Naive thymus-derived CD8-positive, alpha-beta T cell (primary cell): ENCODE results near the gene AGPAT3. TPM values are rescaled to one million over a fixed set of nuclear protein-coding genes. Genes with fewer than 3 reads are reported as not detected.

Source experiments
- ATAC-seq, 2 donors: fragments of 150-1000 bp; cut with Tn5 transposase in 1 of 2; sonication (Bioruptor Pico), chemical (Tn5 transposase) in 1 of 2; 1 replicate in 1 of 2; 2 replicates in 1 of 2; pipeline ENCODE4 v1.10.0; 2021; ENCODE audit warnings: mild to moderate bottlenecking in 2 of 2, moderate library complexity in 2 of 2
- POLR2A ChIA-PET: fragments of 350-600 bp; sonication (Branson Sonifier 250); formaldehyde crosslinking; loops from one replicate; lab custom pipeline; 2021; ENCODE audit warnings: antibody characterized with exemption; lab: Charles Lee
- DNase-seq, 10 donors: peaks; one replicate each; pipeline versions ENCODE4 v3.0.0 to v3.0.0-alpha.2; 2020 to 2022
- H3K27ac Mint-ChIP-seq, 10 donors: one replicate each; pipeline ENCODE4 v1.8.0; 2020 to 2022; ENCODE audit warnings: mild to moderate bottlenecking in 10 of 10, mixed read lengths in 10 of 10, moderate library complexity in 4 of 10, inconsistent platforms in 1 of 10
- H3K27me3 Mint-ChIP-seq, 5 donors: one replicate each; pipeline ENCODE4 v1.8.0; 2021 to 2022; ENCODE audit warnings: mixed read lengths in 5 of 5
- H3K36me3 Mint-ChIP-seq, 3 donors: one replicate each; pipeline ENCODE4 v1.8.0; 2020 to 2022; ENCODE audit warnings: mixed read lengths in 3 of 3, mild to moderate bottlenecking in 2 of 3, inconsistent platforms in 1 of 3
- H3K4me1 Mint-ChIP-seq, 4 donors: one replicate each; pipeline ENCODE4 v1.8.0; 2021 to 2022; ENCODE audit warnings: mixed read lengths in 4 of 4
- H3K4me3 Mint-ChIP-seq, 10 donors: one replicate each; pipeline ENCODE4 v1.8.0; 2020 to 2022; ENCODE audit warnings: mild to moderate bottlenecking in 10 of 10, mixed read lengths in 10 of 10, moderate library complexity in 6 of 10, inconsistent platforms in 1 of 10
- H3K9me3 Mint-ChIP-seq, 9 donors: one replicate each; pipeline ENCODE4 v1.8.0; 2020 to 2022; ENCODE audit warnings: mixed read lengths in 9 of 9, mild to moderate bottlenecking in 3 of 9, inconsistent platforms in 1 of 9, moderate library complexity in 1 of 9
- polyA plus RNA-seq, 3 donors: library from polyadenylated mRNA; unstranded; fragments of 300-500 nt; fragmentation: Illumina TruSeq; gene quantifications; one replicate each; pipeline ENCODE4 v1.2.3, GENCODE V29; 2021
- total RNA-seq, 8 experiments: library from RNA in 2 of 8; stranded (reverse) in 2 of 8; gene quantifications; one replicate each; pipeline ENCODE4 v1.2.3 and lab custom pipeline; 2021 to 2026

Gene AGPAT3
- total and polyA plus RNA-seq, 5 experiments from 2014 or later, result 10.9 to 59.0 (median 18.0) TPM

DNA sequence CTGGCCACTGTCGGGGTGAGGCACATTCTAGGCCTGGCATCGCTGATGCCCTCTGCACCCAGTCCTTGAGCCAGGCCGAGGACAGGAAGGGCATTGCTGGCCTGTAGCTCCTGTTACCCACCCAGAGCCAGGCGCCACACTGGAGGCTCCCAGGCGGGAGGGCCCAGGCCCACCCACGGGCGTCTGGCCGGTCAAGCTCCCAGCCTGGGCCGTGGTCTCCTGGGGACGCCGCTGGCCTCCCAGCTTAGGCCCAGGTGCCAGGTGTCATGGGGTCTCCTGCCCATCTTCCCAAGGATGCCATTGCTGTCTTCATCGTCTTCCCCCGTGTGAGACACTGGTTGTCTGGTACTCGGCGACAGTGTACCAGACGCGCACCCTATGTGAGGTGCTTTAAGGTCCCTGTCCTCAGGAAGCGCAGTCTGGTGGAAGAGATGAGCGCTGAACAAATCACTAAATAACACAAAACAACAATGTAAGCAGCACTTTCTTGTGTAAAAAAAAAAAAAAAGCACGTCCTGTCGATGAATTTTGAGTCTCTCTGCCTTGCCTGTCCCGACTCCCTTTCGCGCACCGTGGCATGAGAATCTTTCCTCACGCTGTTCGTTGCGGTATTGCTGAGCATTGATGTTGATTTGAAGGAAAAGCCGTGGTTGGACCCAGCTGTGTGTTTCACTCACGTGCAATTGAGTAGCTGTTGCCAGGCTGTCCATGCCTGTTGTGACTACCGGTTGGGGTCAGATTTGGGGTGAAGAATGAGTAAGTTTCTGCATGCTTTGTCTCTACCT, 120.1 kb downstream of the AGPAT3 start:
- H3K4me1 Mint-ChIP-seq, result peaks cover 16 to 25% (median 18%) of the 10 kb centered on the region in 4 donors
- DNase-seq, result peak in 1 of 10 donors; percentile 16
- peak overlapping the region in 9 of 10 donors; percentile 54 to 92 (median 69) for H3K27ac Mint-ChIP-seq
- ATAC-seq, result peak; percentile 19 to 68
- H3K9me3 Mint-ChIP-seq, result no peaks in the 10 kb centered on the region
- H3K27me3 Mint-ChIP-seq, result no peaks in the 10 kb centered on the region
- POLR2A ChIA-PET, result no interaction called here
- H3K36me3 Mint-ChIP-seq, result peaks cover 0 to 15% (median 0%) of the 10 kb centered on the region in 3 donors
- peak overlapping the region in 1 of 10 donors; percentile 32 for H3K4me3 Mint-ChIP-seq

- ATAC-seq, result peak; percentile 41 to 60
- DNase-seq, result no peak
- H3K4me3 Mint-ChIP-seq, result peak overlapping the region in 7 of 10 donors; percentile 3 to 58 (median 30)
- H3K27ac Mint-ChIP-seq, result peak overlapping the region; percentile 58 to 92 (median 76)
- peaks cover 16 to 25% (median 18%) of the 10 kb centered on the region in 4 donors for H3K4me1 Mint-ChIP-seq
- peaks cover 0 to 15% (median 0%) of the 10 kb centered on the region in 3 donors for H3K36me3 Mint-ChIP-seq
- no peaks in the 10 kb centered on the region for H3K9me3 Mint-ChIP-seq
- POLR2A ChIA-PET, result no interaction called here
- H3K27me3 Mint-ChIP-seq, result no peaks in the 10 kb centered on the region
Measured at GRCh38 chr21:43985690-43986251, 120.7 kb downstream of the AGPAT3 start.

- ATAC-seq, result no peak
- peak overlapping the region in 1 of 10 donors; percentile 58 for H3K4me3 Mint-ChIP-seq
- no peak for DNase-seq
- POLR2A ChIA-PET, result no interaction called here
- no peaks in the 10 kb centered on the region for H3K27me3 Mint-ChIP-seq
- peaks cover 0 to 10% (median 0%) of the 10 kb centered on the region in 3 donors for H3K36me3 Mint-ChIP-seq
- H3K9me3 Mint-ChIP-seq, result no peaks in the 10 kb centered on the region
- peaks cover 16 to 25% (median 18%) of the 10 kb centered on the region in 4 donors for H3K4me1 Mint-ChIP-seq
- peak overlapping the region in 3 of 10 donors; percentile 16 to 53 (median 38) for H3K27ac Mint-ChIP-seq
Measured at GRCh38 chr21:43986544-43987451, 121.8 kb downstream of the AGPAT3 start.

GRCh38 chr21:43987509-43987908, 122.5 kb downstream of the AGPAT3 start:
- POLR2A ChIA-PET, result no interaction called here
- peaks cover 0 to 7% (median 0%) of the 10 kb centered on the region in 3 donors for H3K36me3 Mint-ChIP-seq
- no peaks in the 10 kb centered on the region for H3K9me3 Mint-ChIP-seq
- no peak overlapping the region for H3K4me3 Mint-ChIP-seq
- peaks cover 16 to 25% (median 18%) of the 10 kb centered on the region in 4 donors for H3K4me1 Mint-ChIP-seq
- no peak overlapping the region for H3K27ac Mint-ChIP-seq
- no peaks in the 10 kb centered on the region for H3K27me3 Mint-ChIP-seq
- ATAC-seq, result no peak
- DNase-seq, result no peak

- H3K4me3 Mint-ChIP-seq, result no peak overlapping the region
- H3K4me1 Mint-ChIP-seq, result peaks cover 14 to 25% (median 18%) of the 10 kb centered on the region in 4 donors
- H3K27me3 Mint-ChIP-seq, result no peaks in the 10 kb centered on the region
- H3K27ac Mint-ChIP-seq, result no peak overlapping the region
- peaks cover 0 to 2% (median 0%) of the 10 kb centered on the region in 3 donors for H3K36me3 Mint-ChIP-seq
- ATAC-seq (no peak), DNase-seq (no peak)
- POLR2A ChIA-PET, result no interaction called here
- no peaks in the 10 kb centered on the region for H3K9me3 Mint-ChIP-seq
Measured at GRCh38 chr21:43988016-43988415, 123.0 kb downstream of the AGPAT3 start.

DNA sequence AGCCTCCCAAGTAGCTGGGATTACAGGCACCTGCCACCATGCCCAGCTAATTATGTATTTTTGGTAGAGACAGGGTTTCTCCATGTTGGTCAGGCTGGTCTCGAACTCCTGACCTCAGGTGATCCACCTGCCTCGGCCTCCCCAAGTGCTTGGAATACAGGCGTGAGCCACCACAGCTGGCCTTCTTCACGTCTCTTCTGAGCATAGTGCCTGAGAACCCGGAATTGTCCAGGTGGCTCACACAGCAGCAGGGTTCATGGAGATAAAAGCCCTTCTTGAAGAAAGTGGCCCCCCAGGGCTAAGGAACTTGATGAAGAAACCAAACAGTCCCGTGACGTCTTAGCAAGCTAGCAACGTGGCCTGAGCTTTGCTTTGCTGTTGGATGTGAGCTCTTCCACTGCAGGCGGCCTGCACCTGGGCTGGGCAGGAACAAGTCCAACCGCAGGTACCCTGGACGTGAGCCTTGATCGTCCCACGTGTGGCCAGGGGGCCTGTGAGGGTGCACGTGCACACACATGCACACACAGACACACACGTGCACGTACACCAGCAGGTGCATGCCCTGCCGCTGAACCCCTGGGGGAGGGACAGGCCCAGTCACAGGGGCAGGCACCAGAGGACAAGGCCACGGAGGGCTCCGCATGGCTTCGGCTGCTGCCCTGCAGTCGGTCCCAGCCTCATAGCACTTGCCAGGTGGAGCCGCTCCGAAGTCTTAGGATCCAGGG, 123.6 kb downstream of the AGPAT3 start:
- Mint-ChIP-seq H3K4me3 (no peak overlapping the region), H3K4me1 (peaks cover 13 to 22% (median 18%) of the 10 kb centered on the region in 4 donors), H3K27ac (peak overlapping the region in 1 of 10 donors; percentile 5), H3K36me3 (peaks cover 0 to 1% (median 0%) of the 10 kb centered on the region in 3 donors), H3K27me3 (no peaks in the 10 kb centered on the region), H3K9me3 (no peaks in the 10 kb centered on the region)
- ATAC-seq, result no peak
- DNase-seq, result no peak
- POLR2A ChIA-PET, result no interaction called here

DNA sequence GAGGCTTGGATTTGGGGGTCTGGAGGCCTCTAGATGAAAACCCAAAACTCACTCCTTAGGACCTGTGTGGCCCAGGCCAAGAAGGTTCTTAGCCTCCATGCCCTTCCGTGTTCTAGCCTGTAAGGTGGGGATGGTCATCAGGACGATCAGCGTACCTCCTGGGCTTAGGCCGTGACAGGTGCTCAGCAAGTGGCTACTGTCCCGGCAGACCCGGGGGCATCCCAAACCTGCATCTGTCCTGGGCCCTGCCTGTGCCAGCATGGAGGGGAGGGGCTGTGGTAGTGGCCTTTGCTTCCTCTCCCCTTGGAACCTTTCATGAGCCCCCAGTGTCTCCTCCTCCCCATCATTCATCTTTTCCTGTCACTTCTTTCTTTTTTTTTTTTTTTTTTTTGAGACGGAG, 124.4 kb downstream of the AGPAT3 start:
- Mint-ChIP-seq H3K27ac (no peak overlapping the region), H3K4me3 (no peak overlapping the region), H3K9me3 (no peaks in the 10 kb centered on the region), H3K36me3 (no peaks in the 10 kb centered on the region), H3K4me1 (peaks cover 13 to 19% (median 18%) of the 10 kb centered on the region in 4 donors), H3K27me3 (no peaks in the 10 kb centered on the region)
- no peak for DNase-seq
- no peak for ATAC-seq
- POLR2A ChIA-PET, result no interaction called here

DNA sequence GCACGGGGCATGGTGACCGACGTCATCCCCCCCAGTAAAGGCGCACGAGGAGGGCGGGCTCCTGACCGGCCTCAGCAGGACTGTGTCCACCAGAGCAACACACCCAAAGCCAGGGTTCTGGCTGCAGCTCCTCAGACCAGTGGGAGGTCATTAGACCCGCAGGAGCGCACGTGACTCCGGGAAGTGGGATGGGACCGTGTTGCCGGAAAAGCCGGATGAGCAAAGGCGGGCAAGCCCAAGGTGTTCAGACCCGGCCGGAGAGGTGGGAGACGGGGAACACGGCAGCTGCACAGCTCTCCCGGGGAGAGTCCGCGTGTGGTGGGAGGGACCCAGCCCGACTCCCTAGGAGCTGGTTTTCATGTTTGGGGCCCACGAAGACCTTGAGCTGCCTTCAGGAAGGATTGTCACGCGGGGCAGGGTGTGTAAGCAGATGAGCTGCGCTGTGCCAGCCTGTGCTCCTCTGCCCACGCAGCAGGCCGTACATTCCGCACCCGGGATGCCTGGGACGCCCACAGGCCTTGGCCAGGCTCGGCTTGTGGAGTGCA, 126.5 kb downstream of the AGPAT3 start:
- no peak overlapping the region for H3K4me3 Mint-ChIP-seq
- POLR2A ChIA-PET, result no interaction called here
- no peaks in the 10 kb centered on the region for H3K36me3 Mint-ChIP-seq
- peaks cover 0 to 1% (median 0%) of the 10 kb centered on the region in 5 donors for H3K27me3 Mint-ChIP-seq
- H3K9me3 Mint-ChIP-seq, result no peaks in the 10 kb centered on the region
- DNase-seq (no peak), ATAC-seq (no peak)
- H3K27ac Mint-ChIP-seq, result no peak overlapping the region
- peaks cover 3 to 4% (median 4%) of the 10 kb centered on the region in 4 donors for H3K4me1 Mint-ChIP-seq

GRCh38 chr21:43992121-43992520, 127.1 kb downstream of the AGPAT3 start:
- POLR2A ChIA-PET, result no interaction called here
- H3K27ac Mint-ChIP-seq, result no peak overlapping the region
- no peaks in the 10 kb centered on the region for H3K9me3 Mint-ChIP-seq
- H3K4me1 Mint-ChIP-seq, result no peaks in the 10 kb centered on the region
- H3K4me3 Mint-ChIP-seq, result no peak overlapping the region
- ATAC-seq (no peak), DNase-seq (no peak)
- H3K36me3 Mint-ChIP-seq, result no peaks in the 10 kb centered on the region
- peaks cover 0 to 1% (median 0%) of the 10 kb centered on the region in 5 donors for H3K27me3 Mint-ChIP-seq

- H3K36me3 Mint-ChIP-seq, result no peaks in the 10 kb centered on the region
Measured at GRCh38 chr21:43993420-43993934, 128.5 kb downstream of the AGPAT3 start.

GRCh38 chr21:43994085-43994484, 129.1 kb downstream of the AGPAT3 start:
- peaks cover 0 to 2% (median 0%) of the 10 kb centered on the region in 5 donors for H3K27me3 Mint-ChIP-seq
- POLR2A ChIA-PET, result no interaction called here
- H3K27ac Mint-ChIP-seq, result no peak overlapping the region
- no peaks in the 10 kb centered on the region for H3K4me1 Mint-ChIP-seq
- DNase-seq (no peak), ATAC-seq (no peak)
- H3K36me3 Mint-ChIP-seq, result no peaks in the 10 kb centered on the region
- no peak overlapping the region for H3K4me3 Mint-ChIP-seq
- no peaks in the 10 kb centered on the region for H3K9me3 Mint-ChIP-seq

More at GRCh38 chr21:43993420-43993934, 128.5 kb downstream of the AGPAT3 start:
- Mint-ChIP-seq H3K9me3 (no peaks in the 10 kb centered on the region), H3K27me3 (peaks cover 0 to 1% (median 0%) of the 10 kb centered on the region in 5 donors), H3K4me3 (no peak overlapping the region), H3K4me1 (no peaks in the 10 kb centered on the region), H3K27ac (no peak overlapping the region)
- POLR2A ChIA-PET, result no interaction called here
- DNase-seq, result no peak
- no peak for ATAC-seq
